Activated CD4-positive, CD25-positive, alpha-beta regulatory T cell treated with anti-CD3 and anti-CD28 coated beads, Interleukin-2, amount 50 U/mL, for 24 hours (primary cell): ENCODE measurements around the gene SCML1.
"Not testable (repeated sequence)": the region's sequence is repeated elsewhere in the genome, so short reads cannot be mapped to it uniquely, and the experiment has no call there.

Source experiments
- ATAC-seq, 2 donors: fragments of 150-1000 bp; cut with Tn5 transposase; one replicate each; pipeline ENCODE4 v1.10.0; 2021; ENCODE audit warnings: mild to moderate bottlenecking in 1 of 2, moderate library complexity in 1 of 2

SCML1 gene

DNA sequence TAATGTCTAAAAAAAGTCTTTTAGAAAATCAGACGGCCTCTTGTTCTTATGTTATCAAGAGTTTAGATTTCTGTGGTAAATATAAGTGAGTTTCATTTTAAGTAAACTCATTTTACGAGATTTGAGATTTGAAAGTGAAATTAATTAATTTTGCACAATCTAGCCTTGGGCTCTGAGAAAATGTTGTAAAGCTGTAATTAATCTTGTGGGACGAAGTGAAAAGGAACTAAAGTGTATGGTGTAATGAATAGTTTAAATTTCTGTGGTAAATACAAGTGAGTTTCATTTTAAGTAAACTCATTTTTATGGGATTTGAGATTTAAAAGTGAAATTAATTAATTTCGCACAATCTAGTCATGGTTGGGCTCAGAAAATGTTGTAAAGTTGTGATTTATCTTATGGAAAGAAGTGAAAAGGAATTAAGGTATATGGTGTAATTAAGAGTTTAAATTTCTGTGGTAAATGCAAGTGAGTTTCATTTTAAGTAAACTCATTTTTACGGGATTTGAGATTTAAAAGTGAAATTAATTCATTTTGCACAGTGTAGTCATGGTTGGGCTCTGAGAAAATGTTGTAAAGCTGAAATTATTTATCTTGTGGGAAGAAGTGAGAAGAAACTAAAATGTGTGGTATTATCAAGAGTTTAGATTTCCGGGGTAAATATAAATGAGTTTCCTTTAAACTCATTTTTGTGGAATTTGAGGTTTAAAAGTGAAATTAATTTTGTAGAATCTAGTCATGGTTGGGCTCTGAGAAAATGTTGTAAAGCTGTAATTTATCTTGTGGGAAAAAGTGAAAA lies 1.6 kb downstream of the SCML1 start:
- peak; percentile 12 to 16 for ATAC-seq

DNA sequence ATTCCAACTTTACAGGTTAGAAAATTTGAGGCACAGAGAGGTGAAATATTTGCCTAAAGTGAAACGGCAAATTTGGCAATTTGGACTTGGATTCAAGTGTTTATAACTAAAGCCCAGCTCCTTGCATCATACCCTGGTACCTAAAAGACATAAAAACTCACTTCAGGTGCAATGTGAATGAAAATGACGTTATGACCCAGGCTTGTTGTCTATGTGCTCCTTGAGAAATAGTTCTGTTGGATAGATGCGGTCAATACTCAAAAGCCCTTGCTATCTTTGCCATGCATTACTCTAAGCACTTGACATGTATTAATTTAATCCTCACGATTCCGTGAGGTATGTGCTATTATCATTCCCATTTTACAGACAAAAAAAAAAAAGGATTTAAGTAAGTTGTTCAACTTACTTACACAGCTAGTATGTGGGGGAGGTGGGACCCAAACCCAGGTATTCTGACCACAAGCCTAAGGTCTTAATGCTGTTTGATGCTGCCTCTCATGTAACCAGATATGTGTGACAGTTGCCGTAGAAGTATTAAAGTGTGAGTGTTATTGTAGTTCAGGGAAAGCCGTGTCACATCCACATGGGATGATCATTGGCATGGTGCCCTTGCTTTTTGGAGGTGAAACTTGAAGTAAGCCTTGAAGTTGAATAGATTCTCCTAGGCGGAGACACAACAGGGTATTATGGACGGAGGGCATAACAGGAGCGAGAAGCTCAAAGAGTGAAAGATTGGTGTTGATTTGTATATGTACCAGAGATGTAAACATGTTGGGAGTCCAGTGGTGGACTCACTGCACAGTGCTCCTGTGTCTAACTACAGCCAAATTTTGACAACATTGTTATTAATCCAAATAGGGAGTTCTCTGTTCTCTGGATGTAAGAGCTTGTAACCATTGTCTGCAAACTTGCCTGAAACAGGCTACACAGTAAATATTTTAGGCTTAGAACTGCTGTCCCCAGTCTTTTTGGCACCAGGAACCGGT lies 3.1 kb downstream of the SCML1 start:
- ATAC-seq, result no peak

DNA sequence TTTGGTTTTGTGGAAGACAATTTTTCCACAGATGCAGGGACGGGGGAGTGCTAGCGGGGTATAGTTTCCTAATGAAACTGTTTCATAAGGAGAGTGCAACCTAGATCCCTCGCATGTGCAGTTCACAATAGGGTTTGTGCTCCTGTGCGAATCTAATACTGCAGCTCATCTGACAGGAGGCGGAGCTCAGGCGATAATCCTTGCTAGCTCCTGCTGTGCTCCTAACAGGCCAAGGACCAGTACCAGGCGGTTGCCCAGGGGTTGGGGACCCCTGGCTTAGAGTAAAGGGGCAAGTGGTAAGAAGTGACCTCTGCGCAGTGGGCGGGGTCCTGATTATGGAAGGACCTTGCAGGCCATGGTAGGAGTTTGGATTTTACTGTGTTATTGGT lies 3.8 kb downstream of the SCML1 start:
- ATAC-seq, result no peak

DNA sequence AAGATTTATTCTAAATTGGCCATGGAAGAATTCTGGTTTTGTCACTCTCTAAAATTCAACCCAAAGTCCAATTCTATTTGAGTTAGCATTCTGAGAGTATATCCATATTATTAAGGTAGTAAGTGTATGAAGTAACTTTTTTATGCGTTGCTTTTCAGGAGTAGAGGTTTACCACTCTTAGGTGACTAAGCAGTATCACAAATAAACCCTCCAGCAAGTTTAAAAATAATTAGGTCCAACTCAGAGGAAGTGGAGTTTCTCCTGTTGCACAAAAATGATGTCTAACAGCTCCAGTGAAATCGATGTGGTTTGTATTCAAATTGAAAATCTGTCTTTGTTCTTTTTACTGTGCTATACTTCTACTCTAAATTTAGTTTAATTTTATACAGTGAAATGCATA lies 6.6 kb downstream of the SCML1 start:
- ATAC-seq, result no peak

- ATAC-seq, result no peak
Measured at GRCh38 chrX:17744896-17745523, 7.7 kb downstream of the SCML1 start.

DNA sequence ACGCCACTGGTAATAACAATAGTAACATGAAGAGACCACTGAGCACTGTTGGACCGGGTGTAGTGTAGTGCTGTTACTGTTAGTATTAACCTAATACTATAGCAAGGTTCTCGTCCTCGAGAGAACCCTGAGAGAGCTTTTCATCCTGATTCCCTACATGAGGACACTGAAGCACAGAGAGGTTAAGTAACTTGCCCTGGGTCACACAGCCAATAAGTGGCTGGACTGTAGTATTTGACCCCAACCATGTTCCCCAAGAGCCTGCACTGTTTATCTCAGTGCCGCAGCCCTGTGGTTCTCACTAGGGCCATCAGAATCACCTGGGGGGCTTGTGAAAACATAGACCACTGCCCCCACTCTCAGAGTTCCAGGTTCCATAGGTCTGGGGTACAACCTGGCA lies 10.4 kb downstream of the SCML1 start:
- no peak for ATAC-seq

- ATAC-seq, result no peak
Measured at GRCh38 chrX:17748684-17749083, 11.4 kb downstream of the SCML1 start.

- no peak for ATAC-seq
Measured at GRCh38 chrX:17750436-17750835, 13.1 kb downstream of the SCML1 start.

DNA sequence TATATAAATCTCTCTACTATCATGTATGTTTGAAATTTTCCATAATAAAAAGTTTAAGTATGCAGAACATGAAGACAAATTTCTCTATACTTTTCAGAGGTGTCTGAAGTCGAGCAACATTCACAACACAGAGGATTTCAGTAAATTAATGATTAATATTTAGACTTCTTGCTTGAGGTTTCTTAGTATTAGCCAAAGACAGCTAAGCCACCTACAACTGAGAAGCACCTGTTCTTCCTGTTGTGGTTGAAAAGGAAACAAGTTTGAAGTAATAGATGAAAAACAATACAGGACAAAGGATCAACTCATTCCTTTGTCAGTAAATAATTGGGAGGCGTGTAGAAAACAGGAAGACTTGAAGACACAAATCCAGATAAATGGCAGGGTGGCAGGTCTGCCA lies 21.1 kb downstream of the SCML1 start:
- no peak for ATAC-seq

DNA sequence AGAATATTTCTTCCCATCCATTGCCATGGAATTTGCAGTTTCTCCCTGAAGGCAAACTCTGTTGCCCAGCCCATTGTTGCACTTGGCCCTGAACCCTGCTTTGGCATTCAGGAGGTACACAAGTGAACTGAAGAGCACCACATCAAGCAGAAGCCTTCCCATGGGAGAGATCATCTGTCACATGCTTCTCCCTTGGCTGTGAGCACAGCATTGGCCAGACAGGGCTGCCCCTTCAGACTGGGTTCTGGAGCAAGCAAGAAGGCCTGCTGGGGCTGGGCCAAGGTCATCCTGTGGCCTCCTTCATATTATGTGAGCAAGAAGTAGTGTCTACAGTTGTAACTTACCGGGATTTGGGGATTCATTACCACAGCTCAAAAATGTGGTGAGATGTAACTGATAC lies 22.7 kb downstream of the SCML1 start:
- ATAC-seq, result no peak

DNA sequence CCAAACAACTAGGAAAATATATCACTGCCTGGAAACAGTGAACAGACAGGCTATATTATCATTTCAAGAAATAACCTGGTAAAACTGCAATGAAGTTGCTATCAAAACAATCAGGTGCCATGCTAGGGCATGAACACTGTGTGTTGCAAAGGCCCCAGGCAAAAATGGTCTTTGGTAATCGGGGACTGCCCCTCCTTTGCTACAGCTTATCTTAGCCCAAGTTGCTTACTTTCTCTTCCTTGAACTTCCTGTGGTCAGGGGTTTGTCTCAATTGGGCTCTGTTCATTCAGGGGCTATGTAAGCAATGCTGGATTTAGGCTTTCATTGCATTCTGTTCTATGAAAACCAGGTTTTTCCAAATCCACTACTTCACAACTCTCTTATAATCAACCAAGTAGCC lies 30.4 kb downstream of the SCML1 start:
- ATAC-seq, result no peak

GRCh38 chrX:17768997-17769396 lies 31.7 kb downstream of the SCML1 start:
- ATAC-seq, result no peak

GRCh38 chrX:17769701-17770269 lies 32.5 kb downstream of the SCML1 start:
- ATAC-seq, result peak in 1 of 2 donors; percentile 36

GRCh38 chrX:17773221-17773876 lies 36.1 kb downstream of the SCML1 start:
- peak in 1 of 2 donors; percentile 20 for ATAC-seq

GRCh38 chrX:17774053-17774452 lies 36.8 kb downstream of the SCML1 start:
- no peak for ATAC-seq

DNA sequence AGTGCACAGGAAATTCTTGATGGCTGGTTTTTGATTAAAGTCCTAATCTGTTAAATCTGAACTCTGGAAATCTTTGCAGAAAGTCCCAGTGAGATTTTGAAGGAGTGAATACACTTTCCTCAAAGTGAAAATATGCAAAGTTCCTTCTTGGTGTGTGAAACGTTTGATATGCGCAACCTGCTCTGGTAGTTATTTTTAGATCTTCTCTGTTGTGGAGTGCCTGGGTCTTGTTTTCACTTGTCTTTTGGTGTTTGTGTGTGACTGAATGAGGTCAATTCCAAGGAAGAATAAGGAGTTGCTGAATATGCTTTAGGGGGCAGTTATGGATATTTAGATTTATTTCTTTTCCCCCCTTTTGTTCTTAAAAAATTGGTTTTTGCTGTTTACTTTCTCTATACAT lies 41.7 kb downstream of the SCML1 start:
- ATAC-seq, result no peak

- no peak for ATAC-seq
Measured at GRCh38 chrX:17779434-17779833, 42.1 kb downstream of the SCML1 start.

DNA sequence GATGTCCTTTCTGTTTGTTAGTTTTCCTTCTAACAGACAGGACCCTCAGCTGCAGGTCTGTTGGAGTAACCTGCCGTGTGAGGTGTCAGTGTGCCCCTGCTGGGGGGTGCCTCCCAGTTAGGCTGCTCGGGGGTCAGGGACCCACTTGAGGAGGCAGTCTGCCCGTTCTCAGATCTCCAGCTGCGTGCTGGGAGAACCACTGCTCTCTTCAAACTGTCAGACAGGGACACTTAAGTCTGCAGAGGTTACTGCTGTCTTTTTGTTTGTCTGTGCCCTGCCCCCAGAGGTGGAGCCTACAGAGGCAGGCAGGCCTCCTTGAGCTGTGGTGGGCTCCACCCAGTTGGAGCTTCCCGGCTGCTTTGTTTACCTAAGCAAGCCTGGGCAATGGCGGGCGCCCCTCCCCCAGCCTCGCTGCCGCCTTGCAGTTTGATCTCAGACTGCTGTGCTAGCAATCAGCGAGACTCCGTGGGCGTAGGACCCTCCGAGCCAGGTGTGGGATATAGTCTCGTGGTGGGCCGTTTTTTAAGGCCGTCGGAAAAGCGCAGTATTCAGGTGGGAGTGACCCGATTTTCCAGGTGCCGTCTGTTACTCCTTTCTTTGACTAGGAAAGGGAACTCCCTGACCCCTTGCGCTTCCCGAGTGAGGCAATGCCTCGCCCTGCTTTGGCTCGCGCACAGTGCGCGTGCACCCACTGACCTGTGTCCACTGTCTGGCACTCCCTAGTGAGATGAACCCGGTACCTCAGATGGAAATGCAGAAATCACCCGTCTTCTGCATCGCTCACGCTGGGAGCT lies 49.5 kb downstream of the SCML1 start:
- ATAC-seq, result not testable (repeated sequence)

DNA sequence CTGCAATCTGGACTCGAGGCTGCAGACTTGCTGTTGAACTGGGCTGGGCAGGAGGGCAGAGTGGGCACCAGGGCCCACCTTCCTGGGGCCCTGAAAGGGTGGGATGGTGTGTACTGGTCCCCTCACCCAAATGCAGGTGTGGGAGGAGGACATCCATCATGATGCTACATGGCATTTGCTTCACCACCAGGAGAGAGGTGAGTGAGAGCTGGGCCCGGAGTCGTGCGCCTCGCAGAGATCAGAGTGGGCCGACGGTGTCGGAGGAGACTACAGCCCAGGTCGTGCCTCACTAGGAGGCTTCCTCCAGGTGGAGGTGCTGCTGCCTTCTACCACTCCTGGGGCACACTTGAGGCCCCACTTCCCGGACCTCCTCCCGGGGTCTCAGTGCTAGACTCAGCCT lies 50.3 kb downstream of the SCML1 start:
- no peak for ATAC-seq

DNA sequence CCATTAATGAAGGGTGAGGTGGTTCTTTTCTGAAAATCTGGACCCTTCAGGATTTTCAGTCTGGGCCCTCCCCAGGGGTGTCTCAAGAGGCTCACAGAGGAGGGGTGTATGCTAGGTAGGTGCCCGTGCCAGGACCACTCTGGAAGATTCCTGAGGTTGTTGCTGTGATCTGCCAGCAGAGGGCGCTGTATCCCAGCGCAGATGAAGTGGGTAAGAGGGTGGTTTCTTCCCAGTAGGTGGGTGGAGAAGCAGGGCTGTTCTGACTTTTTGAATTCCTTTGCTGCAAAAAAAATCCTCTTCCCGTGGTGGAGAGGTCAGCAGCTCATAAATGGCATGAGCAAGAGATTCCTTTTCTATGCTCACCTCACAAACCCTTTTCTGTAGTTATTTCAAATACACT lies 51.1 kb downstream of the SCML1 start:
- peak in 1 of 2 donors; percentile 48 for ATAC-seq

- ATAC-seq, result no peak
Measured at GRCh38 chrX:17788956-17789562, 51.8 kb downstream of the SCML1 start.
